CD4-positive, alpha-beta T cell treated with Interferon gamma for 1 hour (primary cell): ENCODE measurements around the gene NTRK3.

ENCODE experiments used
- DNase-seq: peaks from one replicate; pipeline ENCODE4 v3.0.0-alpha.2; 2020

Gene NTRK3

GRCh38 chr15:88225461-88225860 lies 31.1 kb downstream of the NTRK3 start:
- DNase-seq: no peak

DNA sequence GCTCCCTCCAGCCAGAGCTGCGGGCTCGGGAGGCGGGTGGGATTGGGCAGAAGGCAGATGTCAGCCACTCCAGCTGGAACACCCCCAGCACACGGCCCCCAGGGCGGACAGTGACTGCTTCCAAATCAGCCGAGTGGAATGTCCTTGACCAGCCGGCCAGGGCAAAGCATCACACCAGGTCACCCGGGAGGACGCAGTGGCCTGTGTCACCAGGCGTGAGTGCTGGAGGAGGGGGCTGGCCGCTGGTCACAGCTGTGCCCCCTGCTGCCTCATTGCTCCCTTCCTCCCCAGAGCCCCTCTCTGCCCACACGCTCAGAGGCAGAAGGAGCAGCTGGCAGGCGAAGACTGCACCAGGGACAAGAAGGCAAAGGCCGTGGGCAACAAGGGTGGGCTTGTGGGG lies 33.5 kb downstream of the NTRK3 start:
- no peak for DNase-seq

DNA sequence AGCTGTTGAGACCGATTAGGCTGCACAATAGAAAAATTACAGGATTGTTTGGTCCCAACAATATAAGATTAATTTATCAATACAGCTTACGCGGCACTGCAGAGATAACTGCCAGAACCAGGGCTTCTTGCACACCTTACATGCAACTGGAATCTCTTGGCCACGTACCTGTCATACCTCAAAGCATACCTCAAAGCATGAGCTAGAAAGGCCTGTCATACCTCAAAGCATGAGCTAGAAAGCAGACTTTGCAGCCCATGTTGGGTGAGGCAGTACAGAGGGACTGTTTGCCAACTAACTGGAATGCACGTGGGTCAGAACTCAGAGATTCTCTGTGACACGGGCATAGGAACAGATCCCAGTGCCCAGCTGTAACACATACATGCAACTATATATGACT lies 34.7 kb downstream of the NTRK3 start:
- DNase-seq: no peak

- DNase-seq: no peak
Observed at GRCh38 chr15:88220443-88221335, 35.9 kb downstream of the NTRK3 start.

DNA sequence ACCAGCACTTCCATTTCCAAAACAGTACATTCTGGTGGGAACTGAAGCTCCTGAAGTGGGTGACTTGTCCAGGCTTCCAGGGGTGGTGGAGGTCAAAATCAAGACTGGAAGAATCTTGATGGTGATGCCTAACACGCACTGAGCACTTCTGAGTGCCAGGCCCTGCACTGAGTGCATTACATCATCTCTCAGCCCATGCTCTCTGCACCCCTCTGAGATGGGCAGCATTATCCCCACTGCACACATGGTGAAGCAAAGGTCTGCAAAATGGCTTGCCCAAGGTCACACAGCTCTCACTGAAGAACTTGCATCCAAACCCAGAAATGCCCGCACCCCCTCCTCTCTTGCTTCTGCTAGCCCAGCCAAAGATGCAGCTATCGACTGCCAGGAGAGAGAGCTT lies 36.9 kb downstream of the NTRK3 start:
- no peak for DNase-seq

GRCh38 chr15:88218557-88219221 lies 37.9 kb downstream of the NTRK3 start:
- no peak for DNase-seq

DNA sequence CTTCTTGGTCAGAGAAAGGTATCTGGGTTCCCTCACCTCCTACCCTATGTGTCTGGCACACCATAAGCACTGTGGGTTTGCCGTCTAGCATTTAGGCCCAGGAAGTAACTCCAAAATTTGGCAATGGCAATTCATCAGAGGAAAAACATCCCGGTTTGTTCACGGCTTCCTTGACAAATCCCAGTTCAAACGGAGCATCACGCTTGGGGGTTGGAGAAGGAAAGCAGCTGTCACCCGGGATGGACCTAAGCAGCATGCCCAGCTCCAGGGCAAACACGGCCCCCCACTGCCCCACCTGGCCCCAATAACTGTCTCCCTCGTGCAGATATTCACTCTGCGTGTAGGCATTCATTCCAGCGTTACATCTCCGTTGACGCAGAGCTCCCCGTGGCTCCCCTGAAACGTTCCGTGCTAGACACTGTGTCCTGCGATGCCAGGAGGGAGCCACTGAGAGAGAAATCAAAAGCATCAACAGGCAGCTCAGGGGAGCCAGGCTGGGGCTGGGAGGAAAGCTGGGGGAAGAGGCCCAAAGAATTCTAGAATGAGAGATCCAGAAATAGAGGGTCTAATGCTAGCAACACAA lies 41.4 kb downstream of the NTRK3 start:
- DNase-seq: no peak

DNA sequence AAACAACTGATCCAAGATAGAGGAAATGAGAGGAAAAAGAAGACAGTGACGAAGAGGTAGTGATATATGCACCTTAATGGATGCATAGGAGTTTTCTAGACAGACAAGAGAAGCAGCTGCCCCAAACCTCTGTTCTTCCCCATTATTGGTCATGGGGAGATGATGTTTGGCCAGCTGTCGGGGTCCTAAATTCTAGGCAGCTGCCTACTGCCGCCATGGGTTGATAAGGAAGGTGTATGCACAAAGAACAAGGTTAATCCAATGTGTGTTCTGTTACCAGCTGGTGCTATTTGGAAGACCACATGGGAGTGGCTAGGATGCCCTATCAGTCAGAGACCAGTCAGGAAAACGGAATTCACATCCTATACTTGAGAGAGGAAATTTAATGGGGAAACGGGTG lies 47.4 kb downstream of the NTRK3 start:
- DNase-seq: no peak

GRCh38 chr15:88208396-88208795 lies 48.1 kb downstream of the NTRK3 start:
- no peak for DNase-seq

- no peak for DNase-seq
Observed at GRCh38 chr15:88207565-88207964, 49.0 kb downstream of the NTRK3 start.

DNA sequence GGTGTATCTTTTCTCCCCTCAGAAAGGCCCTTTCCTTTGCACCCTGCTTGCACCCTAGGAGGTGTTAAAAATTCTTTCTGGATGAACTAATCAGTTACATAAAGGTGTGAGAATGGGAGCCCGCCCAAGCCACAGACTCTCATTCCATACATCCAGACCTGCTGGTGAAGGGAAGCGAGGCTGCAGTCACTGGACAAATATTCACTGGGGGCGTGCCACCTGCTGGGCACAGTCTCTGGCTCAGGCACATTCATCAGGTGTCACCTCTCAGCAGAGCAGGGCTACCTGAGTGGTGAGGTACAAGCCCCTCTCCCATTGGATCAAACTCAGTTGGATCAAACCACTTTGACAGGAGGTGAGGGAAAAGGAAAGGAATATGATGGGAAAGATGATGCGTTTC lies 52.0 kb downstream of the NTRK3 start:
- DNase-seq: no peak

DNA sequence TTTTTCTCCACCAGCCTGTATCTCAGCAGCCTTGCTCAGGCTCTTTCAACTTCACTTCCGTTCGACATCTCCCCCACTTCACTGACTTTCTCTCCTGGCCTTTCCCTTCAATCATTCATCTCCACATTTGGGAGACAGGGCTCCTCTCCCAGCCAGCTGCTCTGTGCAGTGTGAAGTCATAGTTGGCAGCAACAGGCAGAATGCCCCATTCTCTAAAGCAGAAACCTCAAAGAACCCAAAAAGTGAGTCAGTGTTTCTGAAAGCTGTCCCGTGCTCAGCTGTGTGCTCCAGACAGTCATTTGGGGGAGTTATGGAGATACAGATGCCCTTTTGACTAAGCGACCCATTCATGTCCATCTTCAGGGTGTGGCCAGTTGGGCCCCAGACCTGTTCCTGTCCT lies 54.3 kb downstream of the NTRK3 start:
- no peak for DNase-seq

DNA sequence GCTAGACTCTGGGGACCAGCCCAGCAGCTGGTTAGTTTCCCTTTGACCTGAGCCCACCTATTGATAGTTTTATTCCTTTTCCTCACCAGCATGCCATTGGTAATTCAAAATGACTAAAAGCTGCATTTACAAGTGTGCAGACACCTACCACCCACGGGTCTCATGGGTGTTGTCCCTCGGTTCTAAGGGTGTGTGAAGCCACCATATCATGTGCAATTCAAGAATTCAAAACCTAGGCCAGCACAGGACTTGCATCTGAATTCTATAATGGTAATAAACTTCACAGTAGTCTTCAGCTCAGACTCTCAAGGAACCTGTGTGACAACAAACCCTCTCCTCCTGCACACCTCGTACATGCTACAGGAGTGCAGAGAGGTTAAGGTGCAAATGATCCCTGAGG lies 55.3 kb downstream of the NTRK3 start:
- no peak for DNase-seq

- DNase-seq: no peak
Observed at GRCh38 chr15:88196961-88197360, 59.6 kb downstream of the NTRK3 start.

- DNase-seq: no peak
Observed at GRCh38 chr15:88194162-88194561, 62.4 kb downstream of the NTRK3 start.

DNA sequence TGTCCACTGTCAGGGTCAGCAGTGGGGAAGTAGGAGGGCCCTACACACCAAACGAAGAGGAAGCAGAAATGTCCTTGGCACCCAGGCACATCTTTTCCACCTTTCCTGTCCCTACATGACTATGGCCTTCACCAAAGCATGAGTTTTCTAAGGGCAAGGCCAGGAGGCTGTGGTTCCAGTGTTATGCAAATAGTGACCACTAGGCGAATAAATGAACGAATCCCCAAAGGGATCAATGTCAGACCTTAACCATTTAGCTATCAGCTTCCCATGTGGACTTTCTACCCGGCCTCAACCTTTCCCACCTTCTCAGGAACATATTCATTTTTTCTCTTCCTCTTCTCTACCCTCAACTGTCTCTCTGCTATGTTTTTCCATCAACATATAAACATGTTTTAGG lies 63.1 kb downstream of the NTRK3 start:
- no peak for DNase-seq

GRCh38 chr15:88191812-88192165 lies 64.8 kb downstream of the NTRK3 start:
- DNase-seq: no peak

DNA sequence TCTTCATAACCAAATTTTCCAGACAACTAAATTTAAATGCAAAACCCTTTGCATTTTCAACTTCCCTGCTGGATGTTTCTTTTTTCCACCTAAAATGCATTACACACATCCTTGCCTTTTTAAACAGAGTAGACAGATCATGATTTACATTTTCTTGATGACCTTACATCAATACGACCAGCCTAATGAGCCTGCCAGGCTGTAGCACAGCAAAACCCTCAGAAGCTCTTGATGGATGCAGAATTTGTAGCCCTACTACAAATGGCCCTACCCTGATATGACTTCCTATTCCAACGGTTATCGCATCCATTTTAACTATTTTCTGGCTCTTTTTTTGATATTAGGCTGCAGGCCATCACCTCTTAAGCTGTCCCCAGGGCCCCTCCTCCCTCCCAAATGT lies 66.3 kb downstream of the NTRK3 start:
- DNase-seq: no peak

DNA sequence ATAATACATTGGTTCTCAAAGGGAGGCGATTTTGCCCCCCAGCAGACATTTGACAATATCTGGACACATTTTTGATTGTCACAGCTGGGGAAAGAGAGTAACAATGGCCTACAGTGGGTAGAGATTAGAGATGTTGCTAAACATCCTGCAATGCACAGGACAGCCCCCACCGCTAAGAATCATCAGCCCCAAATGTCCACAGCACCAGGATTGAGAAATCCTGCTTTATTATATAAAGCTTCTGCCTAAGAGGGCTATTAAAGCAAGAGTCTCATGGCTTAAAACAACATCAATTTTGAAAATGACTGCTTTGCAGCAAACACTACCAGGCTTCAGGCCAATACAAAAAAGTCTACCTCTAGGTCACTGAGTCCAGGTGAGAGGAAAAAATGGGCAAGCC lies 68.2 kb downstream of the NTRK3 start:
- DNase-seq: no peak

- DNase-seq: no peak
Observed at GRCh38 chr15:88187195-88187594, 69.3 kb downstream of the NTRK3 start.

GRCh38 chr15:88185584-88185983 lies 71.0 kb downstream of the NTRK3 start:
- DNase-seq: no peak

- DNase-seq: no peak
Observed at GRCh38 chr15:88181613-88182012, 74.9 kb downstream of the NTRK3 start.

- DNase-seq: no peak
Observed at GRCh38 chr15:88179562-88179961, 77.0 kb downstream of the NTRK3 start.

DNA sequence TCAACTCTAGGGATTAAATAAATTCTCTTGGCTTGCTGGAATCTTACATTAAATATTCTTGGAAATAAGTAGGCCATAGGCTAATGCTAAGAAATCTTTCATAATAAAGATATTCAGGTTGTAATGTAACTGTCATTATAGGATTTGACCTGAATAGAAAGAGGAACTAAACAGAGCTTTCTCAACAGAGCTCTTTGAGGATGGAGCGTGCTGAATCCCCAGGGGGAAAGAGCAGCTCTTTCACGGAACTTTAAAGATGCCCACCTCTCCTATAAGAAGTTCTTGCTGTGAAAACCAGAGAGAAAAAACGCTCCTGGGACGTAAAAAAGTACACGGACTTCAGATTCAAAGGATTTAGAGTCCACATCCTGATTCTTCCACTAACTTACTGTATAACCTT lies 77.9 kb downstream of the NTRK3 start:
- DNase-seq: no peak
